ENCODE results near the gene FADS3. TPM values are rescaled to one million over a fixed set of nuclear protein-coding genes. Genes with fewer than 3 reads are reported as not detected.
A peak's percentile ranks its signal among the peaks of the same experiment; 100 is the strongest.

The FADS3 gene
- total and polyA plus RNA-seq, 9 donors: 10.6 to 85.8 (median 41.3) TPM

GRCh38 chr11:61832754-61833153, 58.6 kb downstream of the FADS3 start:
- TF ChIP-seq EP300 (IDR thresholded peaks at IDR 0.05) (no peak), POLR2A (IDR thresholded peaks at IDR 0.05) (no peak), CTCF (IDR thresholded peaks at IDR 0.05) (no peak)
- WGBS, 3 donors: 71 to 83% (median 74%) methylated on average over 7 of the region's 7 CpGs
- no peak for DNase-seq
- Histone ChIP-seq H3K36me3 (no peaks in the 10 kb centered on the region), H3K27ac (no peak overlapping the region), H3K4me1 (ENCODE audit: insufficient read depth) (peaks cover 15% of the 10 kb centered on the region), H3K4me3 (no peak overlapping the region), H3K9me3 (no peaks in the 10 kb centered on the region), H3K27me3 (no peaks in the 10 kb centered on the region)
- intact Hi-C loops (cut with DNase I): no loop called here

DNA sequence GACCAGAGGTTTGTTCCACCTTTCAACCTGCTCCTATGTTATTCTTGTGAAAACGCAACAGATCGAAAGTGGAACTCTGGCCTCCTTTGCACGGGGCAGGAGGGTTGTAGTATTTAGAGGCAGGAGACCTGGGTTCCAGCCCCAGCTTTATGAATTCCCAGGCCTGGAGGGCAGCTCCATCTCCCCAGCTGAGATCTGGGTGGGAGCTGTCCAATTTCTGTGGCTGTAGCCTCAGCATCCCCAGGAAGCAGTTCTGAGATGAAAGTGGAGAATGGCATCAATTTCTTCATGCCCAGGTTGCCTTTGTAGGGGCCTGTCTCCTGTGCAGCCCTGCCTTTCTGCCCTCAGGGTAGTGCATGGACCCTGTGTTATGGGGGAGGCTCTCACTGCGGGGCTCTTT, 59.1 kb downstream of the FADS3 start:
- 88 to 92% (median 90%) methylated on average over 4 of the region's 4 CpGs for WGBS, 3 donors

DNA sequence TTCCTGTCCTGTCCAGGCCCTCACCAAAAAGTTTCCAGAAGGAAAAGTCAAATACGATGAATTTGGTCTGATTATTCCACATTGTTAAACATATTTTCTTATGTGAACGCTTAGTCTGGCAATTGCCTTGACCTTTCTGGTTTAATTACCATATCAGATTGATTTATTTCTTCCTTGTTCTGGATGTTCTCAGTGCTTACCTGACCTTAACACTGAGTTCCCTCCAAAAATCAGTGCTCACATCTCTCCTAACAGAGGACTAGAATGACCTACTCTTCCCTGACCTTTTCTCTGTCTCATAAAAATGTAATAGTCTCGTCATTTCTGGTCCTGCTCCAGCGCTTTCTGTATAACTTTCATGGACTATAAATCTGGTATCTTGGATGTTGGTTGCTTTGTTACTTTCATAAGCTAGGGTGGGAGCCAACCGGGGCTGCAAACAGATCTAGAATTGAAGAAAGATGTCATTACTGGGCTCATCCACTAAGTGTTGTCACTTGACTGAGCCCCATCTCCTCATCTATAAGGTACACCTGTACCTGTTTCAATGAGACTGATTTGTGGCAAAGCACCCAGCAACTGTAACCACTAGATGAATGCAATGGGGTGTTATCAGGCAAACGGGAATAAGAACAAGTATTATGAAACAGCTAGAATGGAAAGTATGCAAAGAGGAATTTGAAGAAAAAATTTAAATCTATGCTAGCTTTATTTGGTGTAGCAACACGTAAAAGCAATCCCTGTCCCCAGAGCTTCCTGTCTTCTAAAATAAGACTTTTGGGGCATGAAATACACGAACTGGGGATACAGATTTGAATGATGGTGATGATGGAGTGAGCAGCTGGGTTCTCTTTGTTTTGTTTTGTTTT, 60.9 kb downstream of the FADS3 start:
- peak in 1 of 5 donors; percentile 53 for DNase-seq
- intact Hi-C loops (cut with DNase I): no loop called here
- H3K27ac ChIP-seq: peak overlapping the region; percentile 34 to 38
- peaks cover 15% of the 10 kb centered on the region for H3K4me1 ChIP-seq (ENCODE audit: insufficient read depth)
- no peaks in the 10 kb centered on the region for H3K36me3 ChIP-seq
- H3K9me3 ChIP-seq: no peaks in the 10 kb centered on the region
- H3K27me3 ChIP-seq: no peaks in the 10 kb centered on the region
- no peak for TF ChIP-seq EP300 (IDR thresholded peaks at IDR 0.05)
- no peak overlapping the region for H3K4me3 ChIP-seq
- 11 to 15% (median 12%) methylated on average over 8 of the region's 8 CpGs for WGBS, 3 donors

More for the DNA sequence above, 59.1 kb downstream of the FADS3 start:
- H3K4me3 ChIP-seq: no peak overlapping the region
- DNase-seq: no peak
- peaks cover 15% of the 10 kb centered on the region for H3K4me1 ChIP-seq (ENCODE audit: insufficient read depth)
- TF ChIP-seq POLR2A (IDR thresholded peaks at IDR 0.05) (no peak), CTCF (IDR thresholded peaks at IDR 0.05) (no peak), EP300 (IDR thresholded peaks at IDR 0.05) (no peak)
- no peaks in the 10 kb centered on the region for H3K27me3 ChIP-seq
- intact Hi-C loops (cut with DNase I): no loop called here
- H3K9me3 ChIP-seq: no peaks in the 10 kb centered on the region
- H3K27ac ChIP-seq: no peak overlapping the region
- H3K36me3 ChIP-seq: no peaks in the 10 kb centered on the region

DNA sequence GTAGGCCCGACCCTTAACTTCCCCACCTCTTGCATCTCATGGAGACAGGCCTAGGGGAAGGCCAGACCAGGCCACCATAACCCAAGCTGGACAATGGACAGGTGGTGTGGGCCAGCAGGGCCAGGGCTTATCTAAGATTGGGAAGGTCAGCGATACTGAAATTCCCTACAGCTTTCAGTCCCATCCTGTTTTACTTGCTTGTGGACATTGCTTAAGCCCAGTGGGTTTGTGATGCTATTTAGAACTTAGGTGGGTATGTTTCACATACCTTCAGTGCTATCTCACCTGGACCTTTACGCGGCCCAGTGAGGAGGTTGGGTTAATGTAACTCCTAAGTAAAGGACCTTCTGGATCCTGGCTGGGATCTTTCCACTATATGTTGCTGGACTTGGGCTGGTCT, 61.5 kb downstream of the FADS3 start:
- 76 to 83% (median 79%) methylated on average over 4 of the region's 4 CpGs for WGBS, 3 donors
- DNase-seq: no peak
- H3K27me3 ChIP-seq: no peaks in the 10 kb centered on the region
- H3K9me3 ChIP-seq: no peaks in the 10 kb centered on the region
- intact Hi-C loops (cut with DNase I): loop anchor here in 1 of 4 donors (2.0 kb wide), 1 partner anchor 61 kb away; the partner anchor contains the start of gene FADS3
- peaks cover 12% of the 10 kb centered on the region for H3K4me1 ChIP-seq (ENCODE audit: insufficient read depth)
- H3K27ac ChIP-seq: peak overlapping the region; percentile 34 to 38
- no peaks in the 10 kb centered on the region for H3K36me3 ChIP-seq
- no peak for TF ChIP-seq POLR2A (IDR thresholded peaks at IDR 0.05)
- no peak for TF ChIP-seq EP300 (IDR thresholded peaks at IDR 0.05)
- TF ChIP-seq CTCF (IDR thresholded peaks at IDR 0.05): no peak
- no peak overlapping the region for H3K4me3 ChIP-seq

Data from ovary (tissue), 9 donors.